Heart left ventricle (tissue), 16 donors: ENCODE data around the gene NOCT. TPM values are rescaled to one million over a fixed set of nuclear protein-coding genes. Genes with fewer than 3 reads are reported as not detected.

ENCODE experiments used
- ATAC-seq, 4 donors: fragments of 200-7000 bp; cut with Tn5 transposase; one replicate each; pipeline ENCODE4 v1.9.1; 2020 to 2022; ENCODE audit warnings: moderate library complexity in 4 of 4, mild to moderate bottlenecking in 3 of 4, moderate number of reproducible peaks in 1 of 4
- DNase-seq, 5 donors: peaks; one replicate each; pipeline ENCODE4 v3.0.0-alpha.2; 2020
- H3K27ac ChIP-seq, 12 donors: fragments of 200-600 bp; sonication (generic) in 4 of 12; one replicate each; pipeline versions ENCODE4 v1.5.0 to v1.8.0; 2016 to 2022; ENCODE audit warnings: mild to moderate bottlenecking in 2 of 12
- H3K27me3 ChIP-seq, 9 donors: fragments of 200-600 bp; sonication (generic) in 2 of 9; one replicate each; pipeline versions ENCODE4 v1.5.1 to v1.8.0; 2016 to 2022; ENCODE audit warnings: mild to moderate bottlenecking in 3 of 9
- H3K36me3 ChIP-seq, 9 donors: fragments of 200-600 bp; sonication (generic) in 2 of 9; one replicate each; pipeline versions ENCODE4 v1.5.0 to v1.8.0; 2018 to 2022; ENCODE audit warnings: mild to moderate bottlenecking in 2 of 9
- H3K4me1 ChIP-seq, 12 donors: fragments of 200-600 bp; sonication (generic) in 4 of 12; one replicate each; pipeline versions ENCODE4 v1.5.0 to v1.8.0; 2016 to 2022; ENCODE audit warnings: mild to moderate bottlenecking in 3 of 12
- H3K4me3 ChIP-seq, 12 donors: fragments of 200-600 bp; sonication (generic) in 4 of 12; one replicate each; pipeline versions ENCODE4 v1.5.0 to v1.8.0; 2017 to 2022; ENCODE audit warnings: mild to moderate bottlenecking in 9 of 12, moderate library complexity in 4 of 12
- H3K9me3 ChIP-seq, 12 donors: fragments of 200-600 bp; sonication (generic) in 4 of 12; one replicate each; pipeline versions ENCODE4 v1.5.0 to v1.8.0; 2016 to 2022; ENCODE audit warnings: mild to moderate bottlenecking in 1 of 12
- CTCF ChIP-seq, 12 donors: fragments of 200-600 bp; sonication (generic) in 4 of 12; IDR thresholded peaks; one replicate each; pipeline versions ENCODE4 v1.5.0 to v1.8.0; 2018 to 2022; ENCODE audit warnings: antibody characterized with exemption in 12 of 12, mild to moderate bottlenecking in 5 of 12
- POLR2A ChIP-seq, 2 donors: fragments of 450-650 bp; IDR thresholded peaks; one replicate each; pipeline ENCODE4 v1.6.1; 2017; ENCODE audit warnings: antibody characterized with exemption in 2 of 2, mild to moderate bottlenecking in 2 of 2, moderate library complexity in 2 of 2
- WGBS, 4 donors: extraction: QIAGEN DNeasy Blood & Tissue Kit in 2 of 4; methylation state at CpG; one replicate each; pipeline versions ENCODE4 v1.1.5 to v1.1.7; 2013 to 2018; 5-methylcytosine and 5-hydroxymethylcytosine counted together
- intact Hi-C, 10 donors: fragments of 100-400 bp; cut with DNase I; formaldehyde crosslinking; loops; one replicate each; pipeline versions ENCODE4 v1.11.1 to v1.14.2; 2022
- polyA plus RNA-seq, 2 donors: library from polyadenylated mRNA; stranded (reverse); fragments of 200-250 nt; gene quantifications; one replicate each; pipeline ENCODE4 v1.2.3, GENCODE V29; 2013
- total RNA-seq, 9 donors: library from RNA; depleted of rRNA in 2 of 9; stranded (reverse); fragments of >200 nt in 2 of 9; fragmentation: NEBNext Ultra II Directional in 3 of 9; extraction: Animal tissue kit (Norgen Biotek cat#: 25700) in 3 of 9; gene quantifications; one replicate each; pipeline versions ENCODE4 v1.1.0 to v1.2.4, GENCODE V29; 2016 to 2023
- donor health status: ischemic (EF 13 %, LVEDD 7.1; RV severe dilation, severe dysfunction).
- donor health status: healthy with polysubstance abuse.
- donor health status: DM: no; HTN: yes; CAD: no.
- donor health status: DM: no; HTN: no; CAD: no.
- donor health status: ischemic (EF 25% LVEDD 6.9; RV normal size, moderate dysfunction).
- donor health status: ischemic (EF 25% LVEDD 5.7; RV mildly dilated, moderate dysfunction).
- donor health status: healthy.
- donor health status: DM: yes; HTN: yes; CAD: no.
- donor health status: ischemic (EF 35%, LVEDD 5.7; RV mildly dilated, moderate dysfunction).
- donor health status: nonischemic (EF 11% LVEDD 7.7; RV severe dilation, severe dysfunction).
- donor health status: DM: yes; HTN: yes; CAD: no.
- donor health status: PGD.
- donor health status: ischemic (EF 29% LVEDD 5.4; RV normal size, mild dysfunction).
- donor health status: nonischemic (EF 23%, LVEDD 6.1; RV moderate dilation, normal function).

NOCT gene
- total and polyA plus RNA-seq, 11 donors, result 3.1 to 16.8 (median 8.5) TPM

GRCh38 chr4:139022835-139023234 is 7.3 kb downstream of the NOCT start:
- Histone ChIP-seq H3K27ac (no peak overlapping the region), H3K9me3 (no peaks in the 10 kb centered on the region), H3K27me3 (no peaks in the 10 kb centered on the region), H3K36me3 (peaks cover 0 to 6% (median 0%) of the 10 kb centered on the region in 9 donors), H3K4me1 (peaks cover 0 to 42% (median under 1%) of the 10 kb centered on the region in 12 donors), H3K4me3 (no peak overlapping the region)
- no peak for DNase-seq
- intact Hi-C loops, result no loop called here
- WGBS, 4 donors, result 90 to 98% (median 95%) methylated on average over 5 of the region's 5 CpGs
- no peak for ATAC-seq
- TF ChIP-seq CTCF (IDR thresholded peaks at IDR 0.05) (no peak), POLR2A (IDR thresholded peaks at IDR 0.05) (no peak)

- peaks cover 0 to 23% (median 3%) of the 10 kb centered on the region in 12 donors for H3K4me1 ChIP-seq
- DNase-seq (no peak), ATAC-seq (no peak)
- TF ChIP-seq CTCF (IDR thresholded peaks at IDR 0.05), result no peak
- no peak for TF ChIP-seq POLR2A (IDR thresholded peaks at IDR 0.05)
- H3K27ac ChIP-seq, result no peak overlapping the region
- peaks cover 0 to 12% (median 0%) of the 10 kb centered on the region in 9 donors for H3K36me3 ChIP-seq
- intact Hi-C loops, result no loop called here
- no peaks in the 10 kb centered on the region for H3K9me3 ChIP-seq
- no peak overlapping the region for H3K4me3 ChIP-seq
- H3K27me3 ChIP-seq, result no peaks in the 10 kb centered on the region
- 94 to 97% (median 95%) methylated on average over 9 of the region's 9 CpGs for whole genome bisulfite sequencing, 4 donors
These were observed 9.1 kb downstream of the NOCT start for GRCh38 chr4:139024686-139025085.

- WGBS, 4 donors, result 96 to 100% (median 98%) methylated on average over 1 of the region's 1 CpG
- intact Hi-C loops, result no loop called here
- ATAC-seq, result no peak
These were observed 10.3 kb downstream of the NOCT start for GRCh38 chr4:139025841-139026240.

GRCh38 chr4:139027776-139028175 is 12.2 kb downstream of the NOCT start:
- intact Hi-C loops, result no loop called here
- TF ChIP-seq CTCF (IDR thresholded peaks at IDR 0.05) (no peak), POLR2A (IDR thresholded peaks at IDR 0.05) (no peak)
- Histone ChIP-seq H3K27ac (peak overlapping the region; percentile 50 to 90 (median 82)), H3K27me3 (no peaks in the 10 kb centered on the region), H3K9me3 (no peaks in the 10 kb centered on the region), H3K36me3 (peaks cover 0 to 7% (median 0%) of the 10 kb centered on the region in 9 donors), H3K4me3 (no peak overlapping the region), H3K4me1 (peaks cover 0 to 18% (median 6%) of the 10 kb centered on the region in 12 donors)
- 65 to 69% (median 66%) methylated on average over 5 of the region's 5 CpGs for WGBS, 4 donors
- ATAC-seq, result peak in 3 of 4 donors; percentile 30 to 47 (median 32)
- DNase-seq, result no peak

More at GRCh38 chr4:139025841-139026240, 10.3 kb downstream of the NOCT start:
- Histone ChIP-seq H3K27ac (no peak overlapping the region), H3K36me3 (peaks cover 0 to 7% (median 0%) of the 10 kb centered on the region in 9 donors), H3K9me3 (no peaks in the 10 kb centered on the region), H3K4me1 (peaks cover 0 to 22% (median 5%) of the 10 kb centered on the region in 12 donors), H3K27me3 (no peaks in the 10 kb centered on the region), H3K4me3 (no peak overlapping the region)
- DNase-seq, result no peak
- TF ChIP-seq POLR2A (IDR thresholded peaks at IDR 0.05) (no peak), CTCF (IDR thresholded peaks at IDR 0.05) (no peak)
